ENCODE measurements around the gene PPP2R2C.
A peak's percentile ranks its signal among the peaks of the same experiment; 100 is the strongest.

GRCh38 chr4:6308899-6309643, 163.3 kb downstream of the PPP2R2C start:
- no peak for TF ChIP-seq BCL11A (tag by site-specific recombination; IDR thresholded peaks at IDR 0.05; ENCODE audit: low read depth)
- TF ChIP-seq, protein P1, sequence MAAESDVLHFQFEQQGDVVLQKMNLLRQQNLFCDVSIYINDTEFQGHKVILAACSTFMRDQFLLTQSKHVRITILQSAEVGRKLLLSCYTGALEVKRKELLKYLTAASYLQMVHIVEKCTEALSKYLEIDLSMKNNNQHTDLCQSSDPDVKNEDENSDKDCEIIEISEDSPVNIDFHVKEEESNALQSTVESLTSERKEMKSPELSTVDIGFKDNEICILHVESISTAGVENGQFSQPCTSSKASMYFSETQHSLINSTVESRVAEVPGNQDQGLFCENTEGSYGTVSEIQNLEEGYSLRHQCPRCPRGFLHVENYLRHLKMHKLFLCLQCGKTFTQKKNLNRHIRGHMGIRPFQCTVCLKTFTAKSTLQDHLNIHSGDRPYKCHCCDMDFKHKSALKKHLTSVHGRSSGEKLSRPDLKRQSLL (tag by site-specific recombination; IDR thresholded peaks at IDR 0.05): no peak
- TF ChIP-seq CTCF (tag by site-specific recombination; IDR thresholded peaks at IDR 0.05): no peak
- TF ChIP-seq ZNF830 (tag by site-specific recombination; IDR thresholded peaks at IDR 0.05; ENCODE audit: low read depth): no peak
- TF ChIP-seq ELK4 (IDR thresholded peaks at IDR 0.05; ENCODE audit: borderline replicate concordance, low read depth, low read length): no peak
- TF ChIP-seq ZFP3 (tag by site-specific recombination; IDR thresholded peaks at IDR 0.05; ENCODE audit: low read depth): no peak
- TF ChIP-seq ZNF692 (tag by site-specific recombination; IDR thresholded peaks at IDR 0.05): peak; percentile 53; the same call in 1 of the 2 replicates
- TF ChIP-seq PRDM1 (tag by site-specific recombination; IDR thresholded peaks at IDR 0.05): no peak
- TF ChIP-seq PRDM4 (tag by site-specific recombination; IDR thresholded peaks at IDR 0.05): no peak
- TF ChIP-seq ZNF335 (tag by site-specific recombination; conservative IDR thresholded peaks at IDR 0.05): peak; percentile 69
- TF ChIP-seq ZNF37A (tag by site-specific recombination; IDR thresholded peaks at IDR 0.05): no peak
- no peak for TF ChIP-seq ATF2 (tag by site-specific recombination; IDR thresholded peaks at IDR 0.05; ENCODE audit: low read depth)
- no peak for TF ChIP-seq ZNF174 (tag by site-specific recombination; IDR thresholded peaks at IDR 0.05)
- TF ChIP-seq ZNF354C (tag by site-specific recombination; IDR thresholded peaks at IDR 0.05; ENCODE audit: borderline replicate concordance, low read depth): no peak
